HG02642 (cell line): ENCODE data around the gene RAB24.
A peak's percentile ranks its signal among the peaks of the same experiment; 100 is the strongest.
"Not testable (repeated sequence)": the region's sequence is repeated elsewhere in the genome, so short reads cannot be mapped to it uniquely, and the experiment has no call there.

Source experiments
- ATAC-seq: cut with Tn5 transposase; IDR thresholded peaks from one replicate; pipeline ENCODE4 v1.9.1; 2021; ENCODE audit warnings: mild to moderate bottlenecking; ENCODE audit not compliant: unreplicated experiment, poor library complexity

RAB24 gene

GRCh38 chr5:177311723-177312648, 8.5 kb upstream of the RAB24 start, which contains the start of gene MXD3:
MXD3 (minus strand) TSS chr5:177311898; CDS start chr5:177311830, 68 bp downstream.
- peak; percentile 77 for ATAC-seq

GRCh38 chr5:177311392-177311722, 7.8 kb upstream of the RAB24 start:
- peak; percentile 4 for ATAC-seq

- ATAC-seq = no peak
These were observed 7.4 kb upstream of the RAB24 start for GRCh38 chr5:177310757-177311391.

GRCh38 chr5:177310332-177310731, 6.8 kb upstream of the RAB24 start:
- no peak for ATAC-seq

GRCh38 chr5:177309351-177310191, 6.1 kb upstream of the RAB24 start:
- ATAC-seq = no peak

- no peak for ATAC-seq
These were observed 5.2 kb upstream of the RAB24 start for GRCh38 chr5:177308740-177309139.

- ATAC-seq = no peak
These were observed 4.2 kb upstream of the RAB24 start for GRCh38 chr5:177307544-177308363.

- no peak for ATAC-seq
These were observed 3.4 kb upstream of the RAB24 start for GRCh38 chr5:177306674-177307543.

GRCh38 chr5:177306103-177306640, 2.7 kb upstream of the RAB24 start:
- ATAC-seq = not testable (repeated sequence)

GRCh38 chr5:177304392-177305119, 1.0 kb upstream of the RAB24 start:
- no peak for ATAC-seq

GRCh38 chr5:177303925-177304391, 439 bp upstream of the RAB24 start:
- peak; percentile 3 for ATAC-seq

GRCh38 chr5:177302354-177303110, 987 bp downstream of the RAB24 start:
- no peak for ATAC-seq

GRCh38 chr5:177301503-177302165, 1.9 kb downstream of the RAB24 start:
- no peak for ATAC-seq

GRCh38 chr5:177300951-177301350, 2.6 kb downstream of the RAB24 start:
- ATAC-seq = no peak

GRCh38 chr5:177300236-177300880, 3.2 kb downstream of the RAB24 start:
- no peak for ATAC-seq

GRCh38 chr5:177299697-177300096, 3.8 kb downstream of the RAB24 start:
- ATAC-seq = no peak
